Breast epithelium (tissue), 3 donors: Measurements from ENCODE around the gene RNF10.

Source experiments
- CTCF ChIP-seq, 3 donors: fragments of 450-650 bp; IDR thresholded peaks; one replicate each; pipeline ENCODE4 v1.5.1; 2016 to 2017; ENCODE audit warnings: antibody characterized with exemption in 3 of 3, mild to moderate bottlenecking in 3 of 3, moderate library complexity in 3 of 3
- POLR2A ChIP-seq: fragments of 450-650 bp; IDR thresholded peaks from one replicate; pipeline ENCODE4 v1.6.1; 2016; ENCODE audit warnings: antibody characterized with exemption, mild to moderate bottlenecking, moderate library complexity
- POLR2AphosphoS5 ChIP-seq, 3 donors: sonication (generic); formaldehyde crosslinking; IDR thresholded peaks; one replicate each; pipeline ENCODE4 v1.6.1; 2017; ENCODE audit warnings: antibody characterized with exemption in 3 of 3

GRCh38 chr12:120618954-120619615 lies 84.9 kb downstream of the RNF10 start:
- TF ChIP-seq POLR2A (no peak), CTCF (IDR thresholded peaks at IDR 0.05) (no peak), POLR2AphosphoS5 (IDR thresholded peaks at IDR 0.05) (no peak)
